Activated CD8-positive, alpha-beta memory T cell treated with anti-CD3 and anti-CD28 coated beads, Interleukin-2, amount 50 U/mL, for 24 hours (primary cell): ENCODE measurements around the gene ATE1.

Experiments
- DNase-seq: peaks from one replicate; pipeline ENCODE4 v3.0.0-alpha.2; 2020; ENCODE audit errors: extremely low read depth

ATE1 gene

DNA sequence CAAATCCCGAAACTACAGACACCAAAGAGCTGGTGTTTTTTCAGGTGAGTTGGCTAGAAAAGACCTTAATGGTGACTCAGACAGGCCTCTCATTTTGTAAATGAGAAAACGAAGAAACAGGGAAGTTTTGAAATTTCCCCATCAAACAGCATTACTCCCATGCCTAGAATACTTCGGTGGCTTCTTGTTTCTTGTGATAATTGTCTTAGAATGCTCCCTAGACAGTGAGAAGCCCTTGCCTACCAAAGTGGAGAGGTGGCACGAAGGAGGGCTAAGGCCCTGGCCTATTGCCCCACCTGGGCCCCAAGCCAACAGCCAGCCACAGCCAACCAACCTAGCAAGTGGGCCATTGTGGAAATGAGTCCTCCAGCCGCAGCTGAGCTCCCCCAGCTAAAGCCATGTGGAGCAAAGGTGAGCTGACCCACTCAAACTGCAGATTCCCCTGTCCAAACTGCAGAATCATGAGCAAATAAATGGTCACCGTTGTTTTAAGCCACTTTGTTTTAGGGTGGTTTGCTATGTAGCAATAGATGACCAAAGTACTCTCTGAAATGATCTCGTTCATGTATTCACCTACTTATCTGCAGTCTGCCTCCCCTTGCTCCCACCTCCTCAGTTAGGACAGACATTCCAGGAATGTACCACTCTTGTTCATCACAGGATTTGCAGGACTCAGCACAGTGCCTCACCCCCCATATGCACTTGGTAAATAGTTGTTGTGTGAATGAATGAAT, 231.9 kb downstream of the ATE1 start:
- no peak for DNase-seq

DNA sequence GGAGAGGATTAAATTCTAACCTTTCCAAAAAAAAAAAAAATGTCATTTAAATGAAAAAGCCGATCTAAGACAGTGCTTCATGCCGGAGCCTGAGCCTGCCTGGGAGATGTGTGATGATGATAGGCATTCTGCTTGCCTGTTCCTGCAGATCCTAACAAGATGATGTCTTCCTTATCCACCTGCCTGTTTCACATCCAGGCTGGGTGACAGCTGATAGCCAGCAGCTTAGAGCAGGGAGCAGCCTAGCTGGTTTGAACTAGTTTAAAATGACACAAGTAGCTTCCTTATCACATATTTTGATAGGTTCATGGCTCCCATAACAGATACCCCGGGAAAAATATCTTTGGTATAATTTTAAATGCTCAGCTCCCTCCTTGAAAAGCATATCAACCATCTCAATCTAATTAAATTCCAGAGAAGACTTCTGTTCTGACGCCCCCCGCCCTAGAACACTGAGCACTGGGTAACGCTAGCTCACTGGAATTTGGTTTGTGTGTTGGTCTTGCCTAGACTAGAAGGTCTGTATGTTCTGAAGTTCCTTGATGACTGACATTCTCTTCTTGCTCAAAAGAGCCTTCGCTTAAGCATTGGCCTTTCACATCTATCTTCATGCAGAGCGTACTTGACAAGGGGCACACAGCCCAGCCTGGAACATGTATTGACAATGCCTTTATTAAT, 232.7 kb downstream of the ATE1 start:
- no peak for DNase-seq

DNA sequence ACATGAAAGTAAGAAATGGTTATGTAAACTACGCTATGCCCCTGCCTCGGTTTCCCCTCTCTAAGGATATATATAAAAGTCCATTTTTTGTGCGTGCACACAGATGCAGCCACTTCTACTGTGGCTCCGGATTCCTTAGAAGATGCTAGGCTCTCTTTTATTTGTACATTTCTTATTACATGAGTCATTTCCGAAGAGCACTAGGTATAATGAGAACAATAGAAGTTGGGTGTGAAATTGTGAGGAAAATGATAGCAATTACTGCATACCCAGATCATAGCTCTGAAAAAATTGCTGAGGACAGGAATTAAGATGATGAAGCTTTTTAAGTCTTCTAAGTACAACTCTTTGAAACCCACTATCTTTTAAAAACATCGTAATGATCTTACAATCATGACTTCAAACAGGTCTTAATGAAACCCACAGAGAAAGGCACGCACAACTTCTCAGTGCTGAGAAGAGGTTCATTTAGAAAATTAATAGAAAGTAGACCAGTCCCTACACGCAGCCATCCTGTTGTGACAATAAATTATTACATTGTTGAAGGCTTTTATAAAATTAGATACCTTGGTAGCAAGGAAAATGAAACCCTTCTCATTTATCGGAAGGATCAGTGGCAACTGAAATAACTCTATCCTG, 233.4 kb downstream of the ATE1 start:
- DNase-seq = no peak

- DNase-seq = no peak
Observed at GRCh38 chr10:121692626-121693025, 235.2 kb downstream of the ATE1 start.

GRCh38 chr10:121690970-121691369, 236.9 kb downstream of the ATE1 start:
- no peak for DNase-seq
